Activated naive CD8-positive, alpha-beta T cell (primary cell): ENCODE measurements around the gene ZNF708.
"Not testable (repeated sequence)": the region's sequence is repeated elsewhere in the genome, so short reads cannot be mapped to it uniquely, and the experiment has no call there.

Experiments used
- H3K27ac Mint-ChIP-seq: one replicate; pipeline ENCODE4 v1.8.0; 2021; ENCODE audit warnings: mixed read lengths
- H3K27me3 Mint-ChIP-seq: one replicate; pipeline ENCODE4 v1.8.0; 2021; ENCODE audit warnings: mixed read lengths
- H3K36me3 Mint-ChIP-seq: one replicate; pipeline ENCODE4 v1.8.0; 2021; ENCODE audit warnings: mixed read lengths
- H3K4me1 Mint-ChIP-seq: one replicate; pipeline ENCODE4 v1.8.0; 2021; ENCODE audit warnings: low read depth, mixed read lengths
- H3K4me3 Mint-ChIP-seq: one replicate; pipeline ENCODE4 v1.8.0; 2021; ENCODE audit warnings: mild to moderate bottlenecking, mixed read lengths
- H3K9me3 Mint-ChIP-seq: one replicate; pipeline ENCODE4 v1.8.0; 2021; ENCODE audit warnings: low read depth, mixed read lengths

Gene ZNF708

GRCh38 chr19:21328885-21329605 lies at the start of gene ZNF708:
TSS of gene ZNF708 (minus strand) at chr19:21329410. CDS start at chr19:21329212, 198 bp downstream.
- peaks cover 19% of the 10 kb centered on the region for H3K36me3 Mint-ChIP-seq
- peaks cover 41% of the 10 kb centered on the region for H3K4me1 Mint-ChIP-seq
- H3K9me3 Mint-ChIP-seq: peaks cover 6% of the 10 kb centered on the region
- H3K27ac Mint-ChIP-seq: peak within 1 kb of the TSS; percentile 99
- H3K4me3 Mint-ChIP-seq: peak within 1 kb of the TSS; percentile 99
- no peaks in the 10 kb centered on the region for H3K27me3 Mint-ChIP-seq

GRCh38 chr19:21362291-21362690 lies 33.1 kb upstream of the ZNF708 start:
- no peaks in the 10 kb centered on the region for H3K27me3 Mint-ChIP-seq
- H3K27ac Mint-ChIP-seq: no peak overlapping the region
- H3K4me3 Mint-ChIP-seq: peak overlapping the region; percentile 6
- peaks cover 13% of the 10 kb centered on the region for H3K4me1 Mint-ChIP-seq
- H3K36me3 Mint-ChIP-seq: peaks cover 22% of the 10 kb centered on the region
- H3K9me3 Mint-ChIP-seq: no peaks in the 10 kb centered on the region

GRCh38 chr19:21358768-21359451 lies 29.7 kb upstream of the ZNF708 start, which contains the start of gene ZNF738:
TSS of gene ZNF738 (plus strand) at chr19:21359000. CDS start at chr19:21359141, 141 bp downstream.
- Mint-ChIP-seq H3K9me3 (peaks cover 3% of the 10 kb centered on the region), H3K27ac (peak within 1 kb of the TSS; percentile 95), H3K27me3 (no peaks in the 10 kb centered on the region), H3K4me1 (peaks cover 14% of the 10 kb centered on the region), H3K36me3 (peaks cover 7% of the 10 kb centered on the region), H3K4me3 (peak within 1 kb of the TSS; percentile 99)

- Mint-ChIP-seq H3K27ac (no peak overlapping the region), H3K27me3 (no peaks in the 10 kb centered on the region), H3K9me3 (peaks cover 18% of the 10 kb centered on the region), H3K4me1 (peaks cover 10% of the 10 kb centered on the region), H3K4me3 (no peak overlapping the region), H3K36me3 (peaks cover 3% of the 10 kb centered on the region)
Observed at GRCh38 chr19:21352830-21353229, 23.6 kb upstream of the ZNF708 start.

GRCh38 chr19:21344841-21345240 lies 15.6 kb upstream of the ZNF708 start:
- Mint-ChIP-seq H3K9me3 (peaks cover 10% of the 10 kb centered on the region), H3K36me3 (peaks cover 14% of the 10 kb centered on the region)
- H3K27me3 Mint-ChIP-seq, H3K27ac Mint-ChIP-seq, H3K4me3 Mint-ChIP-seq, H3K4me1 Mint-ChIP-seq: not testable (repeated sequence)

- Mint-ChIP-seq H3K27ac (no peak overlapping the region), H3K4me1 (peaks cover under 1% of the 10 kb centered on the region), H3K9me3 (peaks cover 6% of the 10 kb centered on the region), H3K27me3 (no peaks in the 10 kb centered on the region), H3K36me3 (peaks cover 18% of the 10 kb centered on the region), H3K4me3 (no peak overlapping the region)
Observed at GRCh38 chr19:21335721-21336120, 6.5 kb upstream of the ZNF708 start.

GRCh38 chr19:21328406-21328805 lies 804 bp downstream of the ZNF708 start:
- H3K4me1 Mint-ChIP-seq: peaks cover 45% of the 10 kb centered on the region
- H3K27me3 Mint-ChIP-seq: no peaks in the 10 kb centered on the region
- H3K4me3 Mint-ChIP-seq: peak overlapping the region; percentile 99

GRCh38 chr19:21326169-21326568 lies 3.0 kb downstream of the ZNF708 start:
- peak overlapping the region; percentile 22 for H3K27ac Mint-ChIP-seq
- peaks cover 21% of the 10 kb centered on the region for H3K36me3 Mint-ChIP-seq
- H3K4me1 Mint-ChIP-seq: peaks cover 65% of the 10 kb centered on the region
- H3K9me3 Mint-ChIP-seq: peaks cover 6% of the 10 kb centered on the region
- H3K27me3 Mint-ChIP-seq: no peaks in the 10 kb centered on the region
- H3K4me3 Mint-ChIP-seq: peak overlapping the region; percentile 60

More at GRCh38 chr19:21328406-21328805, 804 bp downstream of the ZNF708 start:
- Mint-ChIP-seq H3K36me3 (peaks cover 20% of the 10 kb centered on the region), H3K27ac (peak overlapping the region; percentile 99), H3K9me3 (peaks cover 6% of the 10 kb centered on the region)

- peaks cover 28% of the 10 kb centered on the region for H3K36me3 Mint-ChIP-seq
- peaks cover 75% of the 10 kb centered on the region for H3K4me1 Mint-ChIP-seq
- no peaks in the 10 kb centered on the region for H3K27me3 Mint-ChIP-seq
- peaks cover 6% of the 10 kb centered on the region for H3K9me3 Mint-ChIP-seq
- peak overlapping the region; percentile 70 for H3K27ac Mint-ChIP-seq
- peak overlapping the region; percentile 7 for H3K4me3 Mint-ChIP-seq
Observed at GRCh38 chr19:21323000-21323399, 6.2 kb downstream of the ZNF708 start.

- peaks cover 74% of the 10 kb centered on the region for H3K4me1 Mint-ChIP-seq
- H3K27me3 Mint-ChIP-seq: no peaks in the 10 kb centered on the region
- H3K9me3 Mint-ChIP-seq: peaks cover 6% of the 10 kb centered on the region
- peaks cover 28% of the 10 kb centered on the region for H3K36me3 Mint-ChIP-seq
- peak overlapping the region; percentile 7 for H3K4me3 Mint-ChIP-seq
- H3K27ac Mint-ChIP-seq: peak overlapping the region; percentile 64
Observed at GRCh38 chr19:21322528-21322927, 6.7 kb downstream of the ZNF708 start.

- Mint-ChIP-seq H3K27me3 (no peaks in the 10 kb centered on the region), H3K4me1 (peaks cover 76% of the 10 kb centered on the region), H3K9me3 (peaks cover 6% of the 10 kb centered on the region), H3K27ac (peak overlapping the region; percentile 64), H3K36me3 (peaks cover 31% of the 10 kb centered on the region), H3K4me3 (no peak overlapping the region)
Observed at GRCh38 chr19:21321996-21322395, 7.2 kb downstream of the ZNF708 start.

GRCh38 chr19:21321134-21321533 lies 8.1 kb downstream of the ZNF708 start:
- H3K27ac Mint-ChIP-seq: peak overlapping the region; percentile 58
- H3K4me1 Mint-ChIP-seq: peaks cover 72% of the 10 kb centered on the region
- peaks cover 26% of the 10 kb centered on the region for H3K36me3 Mint-ChIP-seq
- H3K9me3 Mint-ChIP-seq: peaks cover 3% of the 10 kb centered on the region
- H3K27me3 Mint-ChIP-seq: no peaks in the 10 kb centered on the region
- no peak overlapping the region for H3K4me3 Mint-ChIP-seq

- no peaks in the 10 kb centered on the region for H3K27me3 Mint-ChIP-seq
- H3K4me3 Mint-ChIP-seq: no peak overlapping the region
- H3K27ac Mint-ChIP-seq: no peak overlapping the region
- H3K9me3 Mint-ChIP-seq: no peaks in the 10 kb centered on the region
- H3K4me1 Mint-ChIP-seq: peaks cover 66% of the 10 kb centered on the region
- peaks cover 10% of the 10 kb centered on the region for H3K36me3 Mint-ChIP-seq
Observed at GRCh38 chr19:21317821-21318220, 11.4 kb downstream of the ZNF708 start.

- Mint-ChIP-seq H3K27ac (peak overlapping the region; percentile 76), H3K4me1 (peaks cover 59% of the 10 kb centered on the region), H3K4me3 (no peak overlapping the region), H3K36me3 (peaks cover 10% of the 10 kb centered on the region), H3K27me3 (no peaks in the 10 kb centered on the region), H3K9me3 (no peaks in the 10 kb centered on the region)
Observed at GRCh38 chr19:21314676-21315075, 14.5 kb downstream of the ZNF708 start.

GRCh38 chr19:21312807-21313206 lies 16.4 kb downstream of the ZNF708 start:
- H3K4me3 Mint-ChIP-seq, H3K9me3 Mint-ChIP-seq, H3K27me3 Mint-ChIP-seq: not testable (repeated sequence)
- Mint-ChIP-seq H3K36me3 (peaks cover 14% of the 10 kb centered on the region), H3K4me1 (peaks cover 51% of the 10 kb centered on the region), H3K27ac (peak overlapping the region; percentile 13)
